ENCODE results near the gene DBNL.

DBNL gene

GRCh38 chr7:44110719-44111635, 66.5 kb downstream of the DBNL start:
- H3K27ac Mint-ChIP-seq (ENCODE audit: low read depth) = no peak overlapping the region
- no peaks in the 10 kb centered on the region for H3K9me3 Mint-ChIP-seq
- H3K4me1 Mint-ChIP-seq = no peaks in the 10 kb centered on the region
- peaks cover 1% of the 10 kb centered on the region for H3K36me3 Mint-ChIP-seq (ENCODE audit: insufficient read depth)
- peaks cover 20% of the 10 kb centered on the region for H3K27me3 Mint-ChIP-seq
- no peak overlapping the region for H3K4me3 Mint-ChIP-seq
- no peak for ATAC-seq (replicated peaks; ENCODE audit: extremely low read depth, poor library complexity, severe bottlenecking)
- no peak for DNase-seq (ENCODE audit: low spot score in 2 of 2)
